ENCODE results near the gene MX1. TPM values are rescaled to one million over a fixed set of nuclear protein-coding genes. Genes with fewer than 3 reads are reported as not detected.

MX1 gene
- total RNA-seq, 4 donors from 2014 or later = 20.2 to 40.3 (median 31.5) TPM

DNA sequence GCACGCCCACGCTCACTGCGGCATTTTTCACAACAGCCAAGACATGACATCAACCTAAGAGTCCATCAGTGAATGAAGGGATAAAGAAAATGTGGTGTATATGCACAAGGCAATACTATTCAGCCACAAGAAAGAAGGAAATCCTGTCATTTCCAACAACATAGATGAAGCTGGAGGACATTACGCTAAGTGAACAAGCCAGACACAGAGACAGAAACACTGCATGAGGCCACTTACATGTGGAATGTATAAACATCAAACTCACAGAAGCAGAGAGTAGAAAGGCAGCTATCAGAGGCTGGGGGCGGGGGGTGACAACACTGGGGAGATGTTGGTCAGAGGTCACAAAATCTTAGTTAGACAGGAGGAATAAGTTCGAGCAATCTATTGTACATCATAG is 61.0 kb downstream of the MX1 start:
- no peak for TF ChIP-seq POLR2AphosphoS5 (IDR thresholded peaks at IDR 0.05)
- no peak for TF ChIP-seq EP300 (IDR thresholded peaks at IDR 0.05)
- no peak for TF ChIP-seq POLR2A (IDR thresholded peaks at IDR 0.05)
- TF ChIP-seq CTCF (IDR thresholded peaks at IDR 0.05) = no peak
- no peaks in the 10 kb centered on the region for H3K36me3 ChIP-seq
- peaks cover 16% of the 10 kb centered on the region for H3K27me3 ChIP-seq
- no peak for ATAC-seq
- 80 to 94% methylated on average over 6 of the region's 6 CpGs for WGBS, 2 donors (ENCODE audit: low coverage in 1 of 2)
- no peak overlapping the region for H3K27ac ChIP-seq
- no peaks in the 10 kb centered on the region for H3K9me3 ChIP-seq
- H3K4me3 ChIP-seq = no peak overlapping the region
- H3K4me1 ChIP-seq = no peaks in the 10 kb centered on the region

DNA sequence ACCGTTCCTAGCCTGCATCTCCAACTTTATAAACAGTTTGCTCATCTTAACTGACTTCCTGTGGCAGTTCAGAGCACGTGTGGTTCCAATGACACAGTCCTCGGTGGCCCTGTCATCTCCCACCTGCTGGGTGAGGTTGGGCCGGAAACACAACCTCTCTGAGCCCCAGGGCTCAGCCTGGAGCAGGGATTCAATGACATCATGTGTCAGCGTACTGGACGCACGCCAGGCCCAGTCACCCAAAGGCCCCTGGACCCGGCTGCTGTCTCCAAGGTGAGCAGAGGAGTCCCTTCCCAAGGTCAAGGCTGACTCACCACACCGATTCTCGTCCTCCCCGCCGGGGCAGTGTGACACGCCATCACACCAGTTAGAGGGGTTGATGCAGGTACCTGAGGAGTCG is 62.0 kb downstream of the MX1 start:
- no peak for ATAC-seq
- TF ChIP-seq CTCF (IDR thresholded peaks at IDR 0.05) (no peak), EP300 (IDR thresholded peaks at IDR 0.05) (no peak), POLR2AphosphoS5 (IDR thresholded peaks at IDR 0.05) (no peak), POLR2A (IDR thresholded peaks at IDR 0.05) (no peak)
- WGBS, 2 donors (ENCODE audit: low coverage in 1 of 2) = 43 to 100% methylated on average over 1 to 3 of the region's 14 CpGs
- H3K4me1 ChIP-seq = no peaks in the 10 kb centered on the region
- no peak overlapping the region for H3K27ac ChIP-seq
- no peaks in the 10 kb centered on the region for H3K9me3 ChIP-seq
- H3K4me3 ChIP-seq = no peak overlapping the region
- H3K36me3 ChIP-seq = no peaks in the 10 kb centered on the region
- peaks cover 22% of the 10 kb centered on the region for H3K27me3 ChIP-seq

GRCh38 chr21:41489329-41489728 is 63.3 kb downstream of the MX1 start:
- TF ChIP-seq POLR2AphosphoS5 (IDR thresholded peaks at IDR 0.05) = no peak
- no peak for TF ChIP-seq POLR2A (IDR thresholded peaks at IDR 0.05)
- no peak for TF ChIP-seq CTCF (IDR thresholded peaks at IDR 0.05)
- TF ChIP-seq EP300 (IDR thresholded peaks at IDR 0.05) = no peak
- Histone ChIP-seq H3K27me3 (peaks cover 33% of the 10 kb centered on the region), H3K9me3 (no peaks in the 10 kb centered on the region), H3K36me3 (no peaks in the 10 kb centered on the region), H3K4me1 (no peaks in the 10 kb centered on the region), H3K27ac (no peak overlapping the region), H3K4me3 (no peak overlapping the region)
- 67 to 92% methylated on average over 1 to 4 of the region's 7 CpGs for WGBS, 2 donors (ENCODE audit: low coverage in 1 of 2)
- no peak for ATAC-seq

DNA sequence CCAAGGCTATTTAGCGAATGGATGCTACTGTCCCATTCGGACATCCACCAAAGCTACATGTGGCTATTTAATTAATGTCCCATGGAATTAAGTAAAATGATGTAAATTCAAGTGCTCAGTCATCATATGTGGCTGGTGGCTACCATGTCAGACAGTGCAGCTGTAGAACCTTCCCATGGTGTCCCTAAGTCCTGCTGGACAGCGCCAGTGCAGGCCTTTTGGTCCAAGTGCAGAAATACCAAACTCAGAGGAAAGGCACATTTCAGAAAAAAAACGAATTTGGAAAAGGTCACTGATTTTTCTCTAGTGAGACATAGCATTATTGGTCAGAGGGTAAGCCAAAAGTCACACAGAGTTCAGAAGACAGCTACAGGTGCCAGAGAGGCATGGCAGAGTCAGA is 64.3 kb downstream of the MX1 start:
- ATAC-seq = no peak

More for the DNA sequence above, 64.3 kb downstream of the MX1 start:
- WGBS, 2 donors (ENCODE audit: low coverage in 1 of 2) = 70 to 76% methylated on average over 4 of the region's 4 CpGs
- Histone ChIP-seq H3K4me3 (no peak overlapping the region), H3K36me3 (no peaks in the 10 kb centered on the region), H3K27ac (no peak overlapping the region), H3K9me3 (no peaks in the 10 kb centered on the region), H3K4me1 (no peaks in the 10 kb centered on the region), H3K27me3 (peaks cover 34% of the 10 kb centered on the region)
- TF ChIP-seq CTCF (IDR thresholded peaks at IDR 0.05) (no peak), EP300 (IDR thresholded peaks at IDR 0.05) (no peak), POLR2A (IDR thresholded peaks at IDR 0.05) (no peak), POLR2AphosphoS5 (IDR thresholded peaks at IDR 0.05) (no peak)
